Measurements from ENCODE around the gene CEP76. TPM values are rescaled to one million over a fixed set of nuclear protein-coding genes. Genes with fewer than 3 reads are reported as not detected.

The CEP76 gene
- total RNA-seq, 1 experiment from 2014 or later = 13.5 TPM

GRCh38 chr18:12721495-12722275, 19.2 kb upstream of the CEP76 start:
- BruUV-seq (replicated peaks) = no TSS peak
- no peak for DNase-seq (ENCODE audit: low read depth, low spot score)
- intact Hi-C loops (cut with micrococcal nuclease) = no loop called here
- Histone ChIP-seq H3K4me3 (replicated peaks in 1 of 2; ENCODE audit: low read depth in 1 of 2, low read length in 2 of 2) (no peak overlapping the region), H3K4me1 (ENCODE audit: control insufficient read depth in 1 of 2, insufficient read depth in 2 of 2, low read length in 2 of 2) (no peaks in the 10 kb centered on the region), H3K27me3 (ENCODE audit: insufficient read depth, low read length) (no peaks in the 10 kb centered on the region), H3K27ac (ENCODE audit: low read depth, low read length) (no peak overlapping the region), H3K36me3 (ENCODE audit: control insufficient read depth in 1 of 2, insufficient read depth in 2 of 2, low read length in 2 of 2) (peaks cover 34 to 40% of the 10 kb centered on the region in 2 experiments), H3K4me2 (ENCODE audit: low read length) (no peak overlapping the region), H3K9me3 (ENCODE audit: control insufficient read depth in 1 of 2, insufficient read depth in 1 of 2, low read depth in 1 of 2, low read length in 2 of 2) (no peaks in the 10 kb centered on the region), H3K9me2 (ENCODE audit: insufficient read depth) (no peaks in the 10 kb centered on the region), H4K20me1 (ENCODE audit: insufficient read depth) (no peaks in the 10 kb centered on the region), H3K9ac (ENCODE audit: low read length) (no peak overlapping the region), H2AFZ (ENCODE audit: low read depth, low read length, poor library complexity, severe bottlenecking) (no peak overlapping the region), H3K79me2 (ENCODE audit: insufficient read depth, low read length) (no peaks in the 10 kb centered on the region)
- POLR2A ChIA-PET = no interaction called here
- ATAC-seq = no peak
- CTCF ChIA-PET = interaction anchor here (1.5 kb wide), 1 partner anchor 212 kb away, joined by 5 read pairs; no protein-coding TSS in a partner anchor
- RAD21 ChIA-PET (ENCODE audit: low non-redundant PET in 1 of 2, low total read pairs in 2 of 2, uncharacterized antibody in 2 of 2, unreplicated experiment in 2 of 2) = no interaction called here
- TF ChIP-seq JUND (IDR thresholded peaks at IDR 0.05) (no peak), YY1 (IDR thresholded peaks at IDR 0.05; ENCODE audit: extremely low read depth, insufficient replicate concordance, low read depth, low read length) (no peak), TCF7L2 (IDR thresholded peaks at IDR 0.05; ENCODE audit: borderline replicate concordance, extremely low read depth, insufficient read depth, insufficient read length) (no peak), SRF (IDR thresholded peaks at IDR 0.05; ENCODE audit: low read depth) (no peak), POLR2AphosphoS5 (IDR thresholded peaks at IDR 0.05; ENCODE audit: low read depth, low read length) (no peak), SP1 (IDR thresholded peaks at IDR 0.05; ENCODE audit: low read depth) (no peak), FOSL1 (IDR thresholded peaks at IDR 0.05; ENCODE audit: low read depth) (no peak), ELF1 (IDR thresholded peaks at IDR 0.05; ENCODE audit: borderline replicate concordance, low read depth) (no peak), REST (IDR thresholded peaks at IDR 0.05; ENCODE audit: low read depth) (no peak)
